ENCODE measurements around the gene FBRSL1. TPM values are rescaled to one million over a fixed set of nuclear protein-coding genes. Genes with fewer than 3 reads are reported as not detected.

FBRSL1 gene
- polyA plus RNA-seq, 3 donors: 80.6 to 90.2 (median 82.2) TPM

- DNase-seq: no peak
These were observed 6.4 kb downstream of the FBRSL1 start for GRCh38 chr12:132496358-132496669.

GRCh38 chr12:132496710-132497109 is 6.8 kb downstream of the FBRSL1 start:
- DNase-seq: no peak

GRCh38 chr12:132497514-132498405 is 7.8 kb downstream of the FBRSL1 start:
- no peak for DNase-seq

- DNase-seq: no peak
These were observed 9.0 kb downstream of the FBRSL1 start for GRCh38 chr12:132498931-132499330.

- no peak for DNase-seq
These were observed 10.3 kb downstream of the FBRSL1 start for GRCh38 chr12:132500142-132500855.

- no peak for DNase-seq
These were observed 10.9 kb downstream of the FBRSL1 start for GRCh38 chr12:132500856-132501180.

- DNase-seq: no peak
These were observed 11.4 kb downstream of the FBRSL1 start for GRCh38 chr12:132501204-132501940.

- DNase-seq: no peak
These were observed 12.4 kb downstream of the FBRSL1 start for GRCh38 chr12:132502149-132502881.

- DNase-seq: no peak
These were observed 12.9 kb downstream of the FBRSL1 start for GRCh38 chr12:132502882-132503193.

GRCh38 chr12:132503618-132504204 is 13.8 kb downstream of the FBRSL1 start:
- DNase-seq: no peak

- DNase-seq: no peak
These were observed 15.3 kb downstream of the FBRSL1 start for GRCh38 chr12:132505105-132505851.

- DNase-seq: no peak
These were observed 15.9 kb downstream of the FBRSL1 start for GRCh38 chr12:132505852-132506219.

- peak; percentile 88 for DNase-seq
These were observed 16.6 kb downstream of the FBRSL1 start for GRCh38 chr12:132506328-132507160.

- DNase-seq: no peak
These were observed 17.2 kb downstream of the FBRSL1 start for GRCh38 chr12:132507161-132507538.

- no peak for DNase-seq
These were observed 17.9 kb downstream of the FBRSL1 start for GRCh38 chr12:132507656-132508490.

- no peak for DNase-seq
These were observed 18.5 kb downstream of the FBRSL1 start for GRCh38 chr12:132508491-132508740.

- DNase-seq: no peak
These were observed 19.1 kb downstream of the FBRSL1 start for GRCh38 chr12:132508860-132509732.

GRCh38 chr12:132510111-132510724 is 20.3 kb downstream of the FBRSL1 start:
- DNase-seq: no peak
